GM12892 (cell line): ENCODE measurements around the gene NOPCHAP1.

Experiments used
- POLR2A ChIP-seq: IDR thresholded peaks from 2 replicates; pipeline ENCODE4 v1.6.1; 2011; ENCODE audit warnings: low read depth, low read length, control low read depth
- TAF1 ChIP-seq: IDR thresholded peaks from 2 replicates; pipeline ENCODE4 v1.6.1; 2011; ENCODE audit warnings: low read depth, mild to moderate bottlenecking, control low read depth, low read length, borderline replicate concordance

GRCh38 chr12:104998423-104999346 lies 12.6 kb downstream of the NOPCHAP1 start:
- TF ChIP-seq TAF1 (no peak), POLR2A (no peak)
